Measurements from ENCODE around the gene MEIG1.
"Not testable (repeated sequence)": the region's sequence is repeated elsewhere in the genome, so short reads cannot be mapped to it uniquely, and the experiment has no call there.

MEIG1 gene

GRCh38 chr10:14958872-14959220 lies 342 bp upstream of the MEIG1 start:
- no peak for DNase-seq

DNA sequence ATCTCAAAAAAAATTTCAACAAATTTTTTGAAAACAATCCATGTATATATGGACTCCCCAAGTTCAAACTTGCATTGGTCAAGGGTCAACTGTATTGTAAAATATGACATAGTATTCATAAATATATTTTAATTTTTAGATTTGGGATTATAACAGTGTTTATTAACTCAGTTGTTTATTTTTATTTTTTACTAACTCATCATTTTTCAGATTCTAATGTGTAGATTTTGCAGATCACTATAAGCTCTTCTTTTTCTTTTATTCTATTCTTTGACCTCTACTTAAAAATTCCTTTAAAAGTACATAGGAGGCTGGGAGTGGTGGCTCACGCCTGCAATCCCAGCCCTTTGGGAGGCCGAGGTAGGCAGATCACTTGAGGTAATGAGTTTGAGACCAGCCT lies 8.7 kb downstream of the MEIG1 start:
- no peak for DNase-seq

DNA sequence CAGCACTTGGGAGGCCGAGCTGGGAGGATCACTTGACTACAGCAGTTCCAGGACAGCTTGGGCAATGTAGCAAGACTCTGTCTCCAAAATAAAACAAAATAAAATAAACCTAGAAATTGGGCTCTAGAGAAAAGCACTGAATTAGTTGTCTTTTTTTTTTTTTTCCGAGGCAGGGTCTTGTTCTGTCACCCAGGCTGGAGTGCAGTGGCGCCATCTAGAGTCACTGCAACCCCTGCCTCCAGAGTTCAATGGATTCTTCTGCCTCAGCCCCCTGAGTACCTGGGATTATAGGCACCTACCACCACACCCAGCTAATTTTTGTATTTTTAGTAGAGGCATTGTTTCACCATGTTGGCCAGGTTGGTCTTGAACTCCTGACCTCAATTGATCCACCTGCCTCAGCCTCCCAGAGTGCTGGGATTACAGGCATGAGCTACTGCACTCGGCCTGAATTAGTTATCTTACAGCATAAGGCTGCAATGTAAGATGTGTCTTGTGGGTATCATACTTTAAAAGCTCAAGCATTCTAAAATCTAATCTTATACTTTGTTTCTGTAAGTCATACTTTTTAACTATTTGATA lies 12.8 kb downstream of the MEIG1 start:
- no peak for DNase-seq

DNA sequence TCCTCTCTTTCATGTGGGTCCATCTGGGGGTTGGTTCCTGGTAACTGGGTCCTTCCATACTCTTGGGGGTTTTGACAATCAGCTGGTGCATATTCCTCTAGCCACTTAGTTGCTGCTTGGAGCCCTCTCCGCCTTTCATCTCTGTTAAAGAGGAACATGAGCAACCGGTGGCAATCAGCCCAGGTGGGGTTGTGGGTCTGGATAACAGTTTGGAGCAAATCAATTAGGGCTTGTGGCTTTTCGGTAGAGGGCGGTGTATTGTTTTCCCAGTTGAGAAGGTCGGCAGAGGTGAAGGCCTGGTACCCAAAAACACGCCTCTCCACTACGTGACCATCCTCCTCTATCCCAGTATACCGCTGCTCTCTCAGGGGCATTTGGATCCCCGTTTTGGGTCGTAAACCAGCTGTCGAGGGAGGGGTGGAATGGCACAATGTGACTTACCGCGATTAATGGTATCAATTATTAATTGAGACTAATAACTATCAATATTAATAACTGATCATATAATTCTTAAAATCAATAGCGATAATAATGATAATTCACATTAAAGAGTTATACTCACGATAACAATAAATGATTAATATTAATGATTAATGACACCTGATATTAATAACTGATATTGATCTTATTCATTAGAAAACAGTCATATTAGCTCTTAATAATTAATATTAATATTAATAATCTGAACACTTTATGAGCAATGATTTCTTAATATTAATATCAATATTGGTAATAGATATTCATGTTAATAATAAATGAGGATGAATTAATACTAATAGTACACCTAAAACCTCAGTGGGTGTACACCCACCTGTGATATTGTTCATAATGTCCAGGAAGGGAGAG lies 15.2 kb downstream of the MEIG1 start:
- not testable (repeated sequence) for DNase-seq

DNA sequence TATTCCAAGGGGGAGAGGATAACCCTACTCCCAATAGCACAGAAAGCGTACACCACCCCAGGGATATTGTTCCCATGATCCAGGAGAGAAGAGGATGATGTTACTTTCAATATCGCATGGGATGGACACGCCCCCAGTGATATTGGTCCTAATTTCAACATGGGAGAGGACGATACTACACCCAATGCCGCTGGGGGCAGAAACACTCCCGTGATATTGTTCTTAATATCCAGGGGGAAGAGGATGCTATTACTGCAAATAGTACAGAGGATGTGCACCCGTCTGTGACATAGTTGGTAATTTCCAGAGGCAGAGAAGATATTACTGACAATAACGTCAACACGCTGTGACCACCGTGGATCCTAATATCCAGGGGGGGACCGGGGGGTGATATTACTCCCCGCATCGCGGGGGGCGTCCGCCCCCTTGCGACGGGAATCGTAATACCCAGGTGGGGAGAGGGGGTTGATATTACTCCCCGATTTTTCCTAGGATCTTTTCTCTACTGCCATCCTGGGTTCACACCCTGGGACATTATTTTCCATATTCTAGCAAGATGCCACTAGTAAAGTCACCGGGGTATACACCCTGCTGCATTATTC lies 16.6 kb downstream of the MEIG1 start:
- DNase-seq: no peak

DNA sequence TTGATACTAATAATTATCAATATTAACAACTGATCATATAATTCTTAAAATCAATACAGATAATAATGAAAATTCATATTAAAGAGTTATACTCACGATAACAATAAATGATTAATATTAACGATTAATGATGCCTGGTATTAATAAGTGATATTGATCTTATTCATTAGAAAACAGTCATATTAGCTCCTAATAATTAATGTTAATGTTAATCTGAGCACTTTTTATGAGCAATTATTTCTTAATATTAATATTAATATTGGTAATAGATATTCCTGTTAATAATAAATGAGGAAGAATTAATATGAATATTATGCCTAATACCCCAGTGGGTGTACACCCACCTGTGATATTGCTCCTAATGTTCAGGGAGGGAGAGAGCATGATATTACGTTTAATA lies 23.6 kb downstream of the MEIG1 start:
- DNase-seq: no peak

GRCh38 chr10:14989552-14989951 lies 30.4 kb downstream of the MEIG1 start:
- not testable (repeated sequence) for DNase-seq

DNA sequence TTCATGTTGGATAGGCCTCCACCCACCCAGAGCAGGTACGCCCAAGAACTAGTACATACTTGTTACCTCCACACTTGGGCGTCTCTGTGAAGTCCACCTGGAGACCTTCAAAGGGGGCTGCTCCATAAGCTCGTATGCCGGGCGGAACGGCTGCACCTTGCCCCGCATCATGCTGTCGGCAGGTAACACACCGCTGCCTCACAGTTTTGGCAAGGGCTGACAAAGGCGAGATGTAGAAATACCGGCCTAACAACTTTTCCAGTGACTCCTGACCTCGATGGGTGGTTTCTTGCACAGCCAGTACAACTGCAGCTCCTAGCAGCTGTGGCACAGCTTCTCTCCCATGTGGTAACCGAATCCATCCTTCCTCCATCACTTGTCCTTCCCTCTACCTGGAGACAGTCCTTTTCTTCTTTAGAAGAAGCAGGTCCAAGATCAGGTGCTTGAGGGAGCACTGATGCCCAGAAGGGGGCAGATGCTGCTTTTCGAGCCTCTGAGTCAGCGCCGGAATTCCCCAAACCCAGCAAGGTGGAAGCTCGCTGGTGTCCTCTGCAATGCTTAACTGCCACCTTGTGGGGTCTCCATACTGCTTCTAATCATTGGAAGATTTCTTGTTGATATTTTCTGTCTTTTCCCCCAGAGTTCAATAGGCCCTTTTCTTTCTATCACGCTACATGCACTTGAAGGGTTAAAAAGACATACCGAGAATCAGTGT lies 32.0 kb downstream of the MEIG1 start:
- DNase-seq: not testable (repeated sequence)

DNA sequence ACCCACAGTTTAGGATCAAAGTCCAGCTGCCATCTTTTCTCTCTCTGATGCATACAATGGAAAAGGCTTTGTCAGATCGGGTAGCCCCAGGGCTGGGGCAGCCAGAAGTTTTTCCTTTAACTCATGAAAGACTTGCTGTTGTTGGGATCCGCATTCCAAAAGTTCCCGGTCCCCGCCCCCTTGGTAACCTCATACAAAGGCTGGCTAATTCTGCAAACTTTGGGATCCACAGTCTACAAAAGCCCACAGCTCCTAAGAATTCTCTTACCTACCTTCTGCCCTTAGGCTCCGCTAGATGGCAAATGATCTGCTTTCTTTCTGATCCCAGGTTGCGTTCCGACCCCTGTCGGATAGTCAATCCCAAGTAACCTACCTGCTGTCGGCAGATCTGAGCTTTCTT lies 33.1 kb downstream of the MEIG1 start:
- not testable (repeated sequence) for DNase-seq

DNA sequence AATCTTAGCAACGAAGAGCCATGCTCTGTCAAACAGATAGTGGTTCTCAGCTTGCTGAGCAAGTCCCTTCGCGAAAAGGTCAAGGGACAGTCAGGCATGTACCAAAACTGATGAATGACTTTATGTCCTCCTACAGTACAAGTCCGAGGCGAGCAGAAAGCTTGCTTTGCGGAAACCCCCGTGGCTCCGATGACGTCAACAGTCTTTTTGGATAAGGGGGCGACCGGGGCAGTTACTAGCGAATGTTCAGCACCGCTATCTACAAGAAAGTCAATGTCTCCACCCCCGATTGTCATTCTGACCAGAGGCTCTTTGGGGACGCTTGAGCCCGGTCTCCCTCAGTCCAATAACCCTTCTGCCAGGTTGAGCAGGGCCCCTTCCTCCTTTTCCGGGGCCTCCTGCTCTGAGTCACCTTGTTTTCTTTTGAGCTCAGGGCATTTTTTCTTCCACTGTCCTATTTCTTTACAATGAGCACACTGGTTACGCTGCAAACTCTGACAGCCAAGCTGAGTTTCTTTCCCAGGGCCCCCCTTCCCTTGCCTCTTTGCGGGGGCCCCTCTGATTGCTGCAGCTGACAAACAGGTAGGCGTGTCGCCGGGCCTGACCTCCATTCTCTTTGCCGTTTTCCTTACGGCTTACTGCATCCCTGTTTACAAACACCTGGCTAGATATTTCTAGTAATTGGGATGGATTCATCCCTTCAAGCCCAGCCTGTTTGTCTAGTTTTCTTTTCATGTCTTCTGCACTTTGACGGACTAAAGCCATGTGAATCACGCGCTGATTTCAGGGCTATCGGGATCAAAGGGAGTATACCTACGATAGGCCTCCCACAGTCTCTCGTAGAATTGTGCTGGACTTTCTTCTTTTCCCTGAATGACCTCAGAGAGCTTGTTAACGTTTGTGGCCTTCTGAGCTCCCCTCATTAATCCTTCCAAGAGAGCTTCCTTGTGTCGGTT lies 34.6 kb downstream of the MEIG1 start:
- not testable (repeated sequence) for DNase-seq

- no peak for DNase-seq
These were observed 36.9 kb downstream of the MEIG1 start for GRCh38 chr10:14995964-14996565.

GRCh38 chr10:15013530-15013929 lies 54.3 kb downstream of the MEIG1 start:
- DNase-seq: not testable (repeated sequence)

DNA sequence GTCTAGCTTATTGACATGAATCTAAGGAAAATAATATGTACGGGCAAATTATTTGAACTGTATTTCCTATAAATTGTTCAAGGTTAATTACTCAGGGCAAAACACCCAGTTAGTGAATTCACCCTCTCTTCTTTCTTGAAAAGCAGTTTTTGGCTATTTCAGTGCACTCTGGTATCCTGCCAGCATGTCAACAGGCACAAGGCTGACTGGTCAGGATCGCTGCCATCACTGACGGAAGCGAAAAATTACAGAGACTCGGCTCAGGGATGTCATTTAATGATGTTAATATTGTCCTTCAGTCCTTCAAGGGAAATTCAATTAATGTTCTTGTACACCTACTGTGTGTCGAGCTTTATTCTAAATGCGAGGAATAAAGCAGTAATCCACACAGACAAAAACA lies 56.3 kb downstream of the MEIG1 start:
- DNase-seq: no peak

- DNase-seq: not testable (repeated sequence)
These were observed 61.8 kb downstream of the MEIG1 start for GRCh38 chr10:15020966-15021365.

Measured in NCI-H1105 (cell line).